Endothelial cell of coronary artery (primary cell): ENCODE data around the gene ZNF629. TPM values are rescaled to one million over a fixed set of nuclear protein-coding genes. Genes with fewer than 3 reads are reported as not detected.

Source experiments
- total RNA-seq: library from RNA; depleted of rRNA; stranded (reverse); fragments of >200 nt; gene quantifications from 2 replicates; pipeline ENCODE4 v1.2.3, GENCODE V29; 2014

ZNF629 gene
- total RNA-seq: 6.2 and 8.4 TPM in 2 replicates

GRCh38 chr16:30786936-30787612 lies at the start of gene ZNF629:
Gene ZNF629 (minus strand): TSS chr16:30787205. CDS start chr16:30784482, 2,723 bp downstream.

GRCh38 chr16:30761928-30762902 lies 24.8 kb downstream of the ZNF629 start, which contains the start of the genes CFAP119 and RNF40:
Gene CFAP119 (minus strand): TSS chr16:30762062. CDS start chr16:30761748, 314 bp downstream.
Gene RNF40 (plus strand): TSS chr16:30762322. CDS start chr16:30762546, 224 bp downstream.

DNA sequence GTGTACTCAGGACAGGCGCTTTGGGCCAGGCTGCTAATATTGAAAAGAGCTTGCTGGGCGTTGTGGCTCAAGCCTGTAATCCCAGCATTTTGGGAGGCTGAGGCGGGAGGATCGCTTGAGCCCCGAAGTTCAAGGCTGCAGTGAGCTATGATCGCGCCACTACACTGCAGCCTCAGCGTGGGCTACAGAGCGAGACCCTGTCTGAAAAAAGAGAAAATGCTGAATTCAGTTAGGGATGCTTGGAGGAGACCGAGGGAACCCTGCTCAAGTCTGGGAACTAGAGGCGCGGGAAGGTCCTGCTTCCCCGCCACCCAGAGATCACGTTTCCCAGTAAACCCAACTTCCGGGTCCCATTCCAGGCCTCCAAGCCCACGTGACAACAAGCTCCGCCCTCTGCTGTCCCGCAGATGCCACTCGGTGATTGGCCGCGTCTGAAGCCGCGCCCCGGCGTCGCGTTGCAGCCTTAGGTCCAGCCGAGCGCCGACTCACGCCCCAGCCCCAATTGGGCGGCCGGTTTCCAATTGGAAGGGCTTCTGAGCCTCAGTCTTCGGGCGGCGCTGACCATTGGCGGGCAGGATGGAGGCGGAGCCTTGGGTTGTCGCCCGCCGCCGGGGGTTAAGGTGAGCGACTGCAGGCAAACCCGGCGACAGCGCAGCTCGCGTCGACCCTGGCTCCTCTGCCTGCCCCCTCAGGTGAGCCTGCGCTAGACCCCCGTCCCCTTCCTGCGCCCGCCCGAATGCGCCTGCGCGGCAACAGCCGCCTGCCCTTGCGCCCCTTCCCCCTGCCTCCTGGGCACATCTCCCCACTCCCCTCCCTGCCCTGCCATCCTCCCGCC lies 39.0 kb downstream of the ZNF629 start, which contains the start of gene PHKG2:
TSS of gene PHKG2 (plus strand) at position 627 of the 835 bp plus-strand sequence. CDS start 396 bp downstream, outside the sequence.

Other genes with a start within 250 kb of the ZNF629 start
- gene ZNF764, start 228.8 kb downstream of the ZNF629 start, total RNA-seq: 3.1 and 3.7 TPM in 2 replicates
- 6.1 and 8.5 TPM in 2 replicates for gene ZNF688, start 215.5 kb downstream of the ZNF629 start, total RNA-seq
- gene ZNF785, start 201.5 kb downstream of the ZNF629 start, total RNA-seq: 7.1 and 9.4 TPM in 2 replicates
- 3.1 and 3.5 TPM in 2 replicates for gene ZNF689, start 176.8 kb downstream of the ZNF629 start, total RNA-seq
- 3.8 and 5.0 TPM in 2 replicates for gene PRR14, start 136.2 kb downstream of the ZNF629 start, total RNA-seq
- gene FBRS, start 128.8 kb downstream of the ZNF629 start, total RNA-seq: 10.4 and 15.4 TPM in 2 replicates
- gene SRCAP, start 88.0 kb downstream of the ZNF629 start, total RNA-seq: 23.7 and 34.1 TPM in 2 replicates
- gene PHKG2, start 38.8 kb downstream of the ZNF629 start, total RNA-seq: 13.6 and 15.5 TPM in 2 replicates
- 1.1 and 1.8 TPM in 2 replicates for gene CFAP119, start 25.1 kb downstream of the ZNF629 start, total RNA-seq
- gene RNF40, start 24.9 kb downstream of the ZNF629 start, total RNA-seq: 62.3 and 62.9 TPM in 2 replicates
- gene BCL7C, start 106.9 kb upstream of the ZNF629 start, total RNA-seq: 19.8 and 26.7 TPM in 2 replicates
- gene CTF1, start 109.4 kb upstream of the ZNF629 start, total RNA-seq: 0.09 TPM in 2 replicates
- 21.0 and 21.5 TPM in 2 replicates for gene FBXL19, start 136.4 kb upstream of the ZNF629 start, total RNA-seq
- 12.0 and 13.3 TPM in 2 replicates for gene ORAI3, start 161.9 kb upstream of the ZNF629 start, total RNA-seq
- gene SETD1A, start 170.5 kb upstream of the ZNF629 start, total RNA-seq: 2.2 and 2.6 TPM in 2 replicates
- gene HSD3B7, start 198.0 kb upstream of the ZNF629 start, total RNA-seq: 4.1 and 7.4 TPM in 2 replicates
- under 0.01 TPM in 2 replicates for gene STX1B, start 223.4 kb upstream of the ZNF629 start, total RNA-seq
- gene STX4, start 246.4 kb upstream of the ZNF629 start, total RNA-seq: 28.2 and 30.4 TPM in 2 replicates